ENCODE results near the gene NR2F1-AS1.
A peak's percentile ranks its signal among the peaks of the same experiment; 100 is the strongest.

The NR2F1-AS1 gene

GRCh38 chr5:93603078-93603792 lies 22.2 kb upstream of the NR2F1-AS1 start:
- DNase-seq: no peak

- peak in 1 of 2 experiments; percentile 22 for DNase-seq
Observed at GRCh38 chr5:93602241-93603077, 21.4 kb upstream of the NR2F1-AS1 start.

- peak in 1 of 2 experiments; percentile 23 for DNase-seq
Observed at GRCh38 chr5:93601802-93602155, 20.8 kb upstream of the NR2F1-AS1 start.

- DNase-seq: peak in 1 of 2 experiments; percentile 17
Observed at GRCh38 chr5:93601071-93601801, 20.2 kb upstream of the NR2F1-AS1 start.

GRCh38 chr5:93600409-93601070 lies 19.5 kb upstream of the NR2F1-AS1 start:
- peak in 1 of 2 experiments; percentile 8 for DNase-seq

- no peak for DNase-seq
Observed at GRCh38 chr5:93599399-93600120, 18.5 kb upstream of the NR2F1-AS1 start.

- DNase-seq: no peak
Observed at GRCh38 chr5:93599001-93599379, 18.0 kb upstream of the NR2F1-AS1 start.

GRCh38 chr5:93598091-93599000 lies 17.3 kb upstream of the NR2F1-AS1 start:
- no peak for DNase-seq

GRCh38 chr5:93596676-93597490 lies 15.9 kb upstream of the NR2F1-AS1 start:
- no peak for DNase-seq

GRCh38 chr5:93596310-93596675 lies 15.3 kb upstream of the NR2F1-AS1 start:
- no peak for DNase-seq

GRCh38 chr5:93595420-93596147 lies 14.6 kb upstream of the NR2F1-AS1 start:
- no peak for DNase-seq

- DNase-seq: no peak
Observed at GRCh38 chr5:93594591-93595419, 13.8 kb upstream of the NR2F1-AS1 start.

GRCh38 chr5:93593476-93594131 lies 12.6 kb upstream of the NR2F1-AS1 start:
- no peak for DNase-seq

- no peak for DNase-seq
Observed at GRCh38 chr5:93592883-93593282, 11.9 kb upstream of the NR2F1-AS1 start.

GRCh38 chr5:93591323-93591945 lies 10.4 kb upstream of the NR2F1-AS1 start:
- no peak for DNase-seq

GRCh38 chr5:93590493-93590892 lies 9.5 kb upstream of the NR2F1-AS1 start:
- DNase-seq: peak in 1 of 2 experiments; percentile 36

GRCh38 chr5:93589829-93590215 lies 8.8 kb upstream of the NR2F1-AS1 start:
- peak in 1 of 2 experiments; percentile 52 for DNase-seq
